Erythroblast (primary cell): ENCODE data around the gene PRPF38A.

Source experiments
- GATA1 ChIP-seq: IDR thresholded peaks from 2 replicates; pipeline ENCODE4 v1.6.1; 2011; ENCODE audit warnings: low read depth, mild to moderate bottlenecking, control low read depth, low read length, moderate library complexity
- POLR2A ChIP-seq: IDR thresholded peaks from 2 replicates; pipeline ENCODE4 v1.6.1; 2011; ENCODE audit warnings: mild to moderate bottlenecking, low read length

DNA sequence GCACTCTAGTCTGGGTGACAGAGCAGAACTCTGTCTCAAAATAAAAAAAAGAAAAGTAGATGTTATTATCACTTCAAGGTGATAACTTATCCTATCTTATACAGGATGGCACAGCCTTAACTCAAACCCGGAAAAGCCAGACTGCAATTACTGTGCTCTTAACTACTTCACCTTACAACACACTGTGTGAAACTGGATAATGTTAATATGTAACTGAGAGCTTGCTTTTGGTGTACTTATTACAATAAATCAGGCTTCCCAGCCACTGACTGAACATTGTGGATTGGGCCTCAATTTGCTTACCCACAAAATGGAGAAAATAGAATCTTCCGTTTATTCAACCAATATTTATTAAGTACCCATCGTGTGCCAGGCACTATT, 1.6 kb upstream of the PRPF38A start:
- TF ChIP-seq POLR2A (no peak), GATA1 (no peak)
